Natural killer cell (primary cell): ENCODE measurements around the gene CLDN11. TPM values are rescaled to one million over a fixed set of nuclear protein-coding genes. Genes with fewer than 3 reads are reported as not detected.
A peak's percentile ranks its signal among the peaks of the same experiment; 100 is the strongest.

Experiments
- ATAC-seq, 3 donors: fragments of 150-1000 bp in 2 of 3; fragments of 200-7000 bp in 1 of 3; cut with Tn5 transposase; 1 replicate in 1 of 3; 2 replicates in 2 of 3; pipeline ENCODE4 v1.10.0; 2021; ENCODE audit warnings: mild to moderate bottlenecking in 2 of 3, moderate library complexity in 2 of 3
- DNase-seq, 2 donors: peaks; one replicate each; pipeline versions ENCODE4 v3.0.0 to v3.0.0-alpha.2; 2013 to 2021; ENCODE audit warnings: mixed read lengths in 1 of 2
- H3K27ac ChIP-seq: one replicate; pipeline ENCODE4 v1.5.1; 2013; ENCODE audit warnings: mild to moderate bottlenecking, low read length
- H3K27me3 ChIP-seq: one replicate; pipeline ENCODE4 v1.6.1; 2013; ENCODE audit warnings: low read length; ENCODE audit not compliant: control insufficient read depth, insufficient read depth
- H3K36me3 ChIP-seq: one replicate; pipeline ENCODE4 v1.6.1; 2013; ENCODE audit warnings: low read length; ENCODE audit not compliant: control insufficient read depth, insufficient read depth
- H3K4me1 ChIP-seq: one replicate; pipeline ENCODE4 v1.6.1; 2013; ENCODE audit warnings: low read length; ENCODE audit not compliant: control insufficient read depth, insufficient read depth
- H3K4me3 ChIP-seq: one replicate; pipeline ENCODE4 v1.5.1; 2013; ENCODE audit warnings: low read length
- H3K9me3 ChIP-seq: one replicate; pipeline ENCODE4 v1.6.1; 2013; ENCODE audit warnings: low read length; ENCODE audit not compliant: control insufficient read depth, insufficient read depth
- H3K27ac Mint-ChIP-seq, 2 donors: one replicate each; pipeline ENCODE4 v1.8.0; 2022; ENCODE audit warnings: mild to moderate bottlenecking in 2 of 2, mixed read lengths in 2 of 2, moderate library complexity in 1 of 2
- H3K27me3 Mint-ChIP-seq, 2 donors: one replicate each; pipeline ENCODE4 v1.8.0; 2022; ENCODE audit warnings: low read depth in 2 of 2, mixed read lengths in 2 of 2
- H3K36me3 Mint-ChIP-seq: one replicate; pipeline ENCODE4 v1.8.0; 2022; ENCODE audit warnings: mixed read lengths
- H3K4me1 Mint-ChIP-seq, 2 donors: one replicate each; pipeline ENCODE4 v1.8.0; 2022; ENCODE audit warnings: mixed read lengths in 2 of 2
- H3K4me3 Mint-ChIP-seq: one replicate; pipeline ENCODE4 v1.8.0; 2022; ENCODE audit warnings: mild to moderate bottlenecking, moderate library complexity, mixed read lengths
- H3K9me3 Mint-ChIP-seq, 2 donors: one replicate each; pipeline ENCODE4 v1.8.0; 2022; ENCODE audit warnings: mixed read lengths in 2 of 2
- WGBS: methylation state at CpG from one replicate; pipeline ENCODE4 v1.1.7; 2013; ENCODE audit warnings: missing lambda C conversion rate; ENCODE audit not compliant: insufficient coverage; 5-methylcytosine and 5-hydroxymethylcytosine counted together
- intact Hi-C: fragments of 100-400 bp; cut with micrococcal nuclease; formaldehyde crosslinking; loops from one replicate; pipeline ENCODE4 v1.14.2; 2022
- total RNA-seq, 4 donors: library from RNA; stranded (reverse); fragments of 120-200 nt in 1 of 4; gene quantifications; one replicate each; pipeline versions ENCODE4 v1.2.3 to v1.2.4, GENCODE V29; 2013 to 2022
- TF ChIP-seq, protein P1 (sequence below): fragments of 200-600 bp; IDR thresholded peaks from one replicate; pipeline ENCODE4 v1.8.0; 2022; ENCODE audit warnings: antibody characterized with exemption

Gene CLDN11
- total RNA-seq, result under 1 TPM in 1 of 3 donors, not detected in 2; 0.39 TPM
- total RNA-seq (2013), result not detected

GRCh38 chr3:170418422-170419398, at the start of gene CLDN11:
Gene CLDN11, plus strand, starts transcription at chr3:170418868. Its CDS starts 199 bp downstream, at chr3:170419067.
- H3K9me3 Mint-ChIP-seq, result no peaks in the 10 kb centered on the region

GRCh38 chr3:170368921-170369320, 49.7 kb upstream of the CLDN11 start:
- no peak overlapping the region for H3K4me3 Mint-ChIP-seq
- H3K36me3 Mint-ChIP-seq, result no peaks in the 10 kb centered on the region
- ATAC-seq (peak in 1 of 3 donors; percentile 36), DNase-seq (peak in 1 of 2 donors; percentile 51)
- H3K9me3 ChIP-seq, result no peaks in the 10 kb centered on the region
- no peak overlapping the region for H3K4me3 ChIP-seq
- TF ChIP-seq, protein P1, sequence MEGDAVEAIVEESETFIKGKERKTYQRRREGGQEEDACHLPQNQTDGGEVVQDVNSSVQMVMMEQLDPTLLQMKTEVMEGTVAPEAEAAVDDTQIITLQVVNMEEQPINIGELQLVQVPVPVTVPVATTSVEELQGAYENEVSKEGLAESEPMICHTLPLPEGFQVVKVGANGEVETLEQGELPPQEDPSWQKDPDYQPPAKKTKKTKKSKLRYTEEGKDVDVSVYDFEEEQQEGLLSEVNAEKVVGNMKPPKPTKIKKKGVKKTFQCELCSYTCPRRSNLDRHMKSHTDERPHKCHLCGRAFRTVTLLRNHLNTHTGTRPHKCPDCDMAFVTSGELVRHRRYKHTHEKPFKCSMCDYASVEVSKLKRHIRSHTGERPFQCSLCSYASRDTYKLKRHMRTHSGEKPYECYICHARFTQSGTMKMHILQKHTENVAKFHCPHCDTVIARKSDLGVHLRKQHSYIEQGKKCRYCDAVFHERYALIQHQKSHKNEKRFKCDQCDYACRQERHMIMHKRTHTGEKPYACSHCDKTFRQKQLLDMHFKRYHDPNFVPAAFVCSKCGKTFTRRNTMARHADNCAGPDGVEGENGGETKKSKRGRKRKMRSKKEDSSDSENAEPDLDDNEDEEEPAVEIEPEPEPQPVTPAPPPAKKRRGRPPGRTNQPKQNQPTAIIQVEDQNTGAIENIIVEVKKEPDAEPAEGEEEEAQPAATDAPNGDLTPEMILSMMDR, result peak; percentile 58
- no peaks in the 10 kb centered on the region for H3K36me3 ChIP-seq
- H3K27me3 Mint-ChIP-seq, result no peaks in the 10 kb centered on the region
- no peaks in the 10 kb centered on the region for H3K27me3 ChIP-seq
- intact Hi-C loops, result loop anchor here (2.0 kb wide), 1 partner anchor 58 kb away; no protein-coding TSS in a partner anchor
- WGBS, result 100% methylated on average over 1 of the region's 2 CpGs
- no peak overlapping the region for H3K27ac ChIP-seq
- peaks cover 14 to 24% of the 10 kb centered on the region in 2 donors for H3K4me1 Mint-ChIP-seq
- no peaks in the 10 kb centered on the region for H3K9me3 Mint-ChIP-seq
- H3K27ac Mint-ChIP-seq, result no peak overlapping the region
- peaks cover 4% of the 10 kb centered on the region for H3K4me1 ChIP-seq

More at GRCh38 chr3:170418422-170419398, at the start of gene CLDN11:
- peaks cover 14% of the 10 kb centered on the region for H3K4me1 ChIP-seq
- peaks cover 15% of the 10 kb centered on the region for H3K27me3 ChIP-seq
- no peak within 1 kb of the TSS for H3K27ac ChIP-seq
- TF ChIP-seq, protein P1, result no peak
- H3K4me1 Mint-ChIP-seq, result peaks cover 5 to 15% of the 10 kb centered on the region in 2 donors
- H3K36me3 ChIP-seq, result no peaks in the 10 kb centered on the region
- ATAC-seq (peak in 1 of 3 donors; percentile 47), DNase-seq (no peak)
- peak within 1 kb of the TSS; percentile 81 for H3K4me3 Mint-ChIP-seq
- no peaks in the 10 kb centered on the region for H3K36me3 Mint-ChIP-seq
- 7% methylated on average over 79 of the region's 79 CpGs for WGBS
- H3K4me3 ChIP-seq, result no peak within 1 kb of the TSS
- peaks cover 34 to 38% of the 10 kb centered on the region in 2 donors for H3K27me3 Mint-ChIP-seq
- no peak within 1 kb of the TSS for H3K27ac Mint-ChIP-seq
- no peaks in the 10 kb centered on the region for H3K9me3 ChIP-seq
- intact Hi-C loops, result loop anchor here (10.0 kb wide), 1 partner anchor 1146 kb away; no protein-coding TSS in a partner anchor

- Mint-ChIP-seq H3K27ac (no peak overlapping the region), H3K36me3 (no peaks in the 10 kb centered on the region), H3K4me3 (no peak overlapping the region), H3K4me1 (peaks cover 29 to 32% of the 10 kb centered on the region in 2 donors), H3K27me3 (no peaks in the 10 kb centered on the region), H3K9me3 (no peaks in the 10 kb centered on the region)
- Histone ChIP-seq H3K4me3 (no peak overlapping the region), H3K27ac (no peak overlapping the region), H3K36me3 (no peaks in the 10 kb centered on the region), H3K4me1 (peaks cover 2% of the 10 kb centered on the region), H3K9me3 (no peaks in the 10 kb centered on the region), H3K27me3 (no peaks in the 10 kb centered on the region)
- DNase-seq, result no peak
- WGBS, result 94% methylated on average over 2 of the region's 2 CpGs
- TF ChIP-seq, protein P1, result no peak
- intact Hi-C loops, result no loop called here
- ATAC-seq, result peak in 1 of 3 donors; percentile 6
Observed at GRCh38 chr3:170372190-170372879, 46.3 kb upstream of the CLDN11 start.
